ENCODE measurements around the gene CCDC149. TPM values are rescaled to one million over a fixed set of nuclear protein-coding genes. Genes with fewer than 3 reads are reported as not detected.

Gene CCDC149
- total RNA-seq, 1 experiment from 2014 or later = 5.3 TPM

GRCh38 chr4:24894243-24894642, 18.6 kb downstream of the CCDC149 start (continued):
- TF ChIP-seq ZBTB33 (IDR thresholded peaks at IDR 0.05; ENCODE audit: extremely low read depth, insufficient replicate concordance, low read length) = no peak
- TF ChIP-seq POLR2AphosphoS5 (IDR thresholded peaks at IDR 0.05; ENCODE audit: low read depth, low read length) = no peak
- no peak for TF ChIP-seq FOSL1 (IDR thresholded peaks at IDR 0.05; ENCODE audit: low read depth)
- TF ChIP-seq CBX3 (IDR thresholded peaks at IDR 0.05; ENCODE audit: low read depth) = no peak

- ATAC-seq (no peak), DNase-seq (ENCODE audit: low read depth, low spot score) (no peak)
- TF ChIP-seq YY1 (IDR thresholded peaks at IDR 0.05; ENCODE audit: extremely low read depth, insufficient replicate concordance, low read depth, low read length) (no peak), REST (IDR thresholded peaks at IDR 0.05; ENCODE audit: low read depth) (no peak), POLR2AphosphoS5 (IDR thresholded peaks at IDR 0.05; ENCODE audit: low read depth, low read length) (no peak), POLR2A (IDR thresholded peaks at IDR 0.05; ENCODE audit: borderline replicate concordance, extremely low read depth, insufficient read depth, insufficient read length) (no peak), CTCF (IDR thresholded peaks at IDR 0.05 in 2 of 3, conservative IDR thresholded peaks at IDR 0.05 in 1 of 3; ENCODE audit: borderline replicate concordance in 1 of 3, insufficient read depth in 1 of 3, low read depth in 2 of 3, low read length in 2 of 3) (no peak), SP1 (IDR thresholded peaks at IDR 0.05; ENCODE audit: low read depth) (no peak), EZH2phosphoT487 (IDR thresholded peaks at IDR 0.05; ENCODE audit: borderline replicate concordance) (no peak), ZBTB33 (IDR thresholded peaks at IDR 0.05; ENCODE audit: extremely low read depth, insufficient replicate concordance, low read length) (no peak), EZH2 (IDR thresholded peaks at IDR 0.05) (no peak), CEBPB (IDR thresholded peaks at IDR 0.05; ENCODE audit: low read depth) (no peak), ELF1 (IDR thresholded peaks at IDR 0.05; ENCODE audit: borderline replicate concordance, low read depth) (no peak), CBX3 (IDR thresholded peaks at IDR 0.05; ENCODE audit: low read depth) (no peak), ZFX (IDR thresholded peaks at IDR 0.05) (no peak), RAD21 (IDR thresholded peaks at IDR 0.05; ENCODE audit: low read depth) (no peak), SRF (IDR thresholded peaks at IDR 0.05; ENCODE audit: low read depth) (no peak)
These were observed 20.1 kb downstream of the CCDC149 start for GRCh38 chr4:24892778-24893177.

More at GRCh38 chr4:24892778-24893177, 20.1 kb downstream of the CCDC149 start:
- ChIA-PET RAD21 (ENCODE audit: low non-redundant PET in 1 of 2, low total read pairs in 2 of 2, uncharacterized antibody in 2 of 2, unreplicated experiment in 2 of 2) (no interaction called here), POLR2A (no interaction called here), CTCF (no interaction called here)
- no peak overlapping the region for H3K9ac ChIP-seq (ENCODE audit: low read length)
- no peak overlapping the region for H3K4me2 ChIP-seq (ENCODE audit: low read length)
- H3K4me1 ChIP-seq (ENCODE audit: control insufficient read depth in 1 of 2, insufficient read depth in 2 of 2, low read length in 2 of 2) = no peaks in the 10 kb centered on the region
- H4K20me1 ChIP-seq (ENCODE audit: insufficient read depth) = no peaks in the 10 kb centered on the region
- no peaks in the 10 kb centered on the region for H3K9me2 ChIP-seq (ENCODE audit: insufficient read depth)
- intact Hi-C loops (cut with micrococcal nuclease) = no loop called here
- H3K36me3 ChIP-seq (ENCODE audit: control insufficient read depth in 1 of 2, insufficient read depth in 2 of 2, low read length in 2 of 2) = no peaks in the 10 kb centered on the region
- BruUV-seq (replicated peaks) = no TSS peak
- no peak overlapping the region for H3K27ac ChIP-seq (ENCODE audit: low read depth, low read length)
- no peaks in the 10 kb centered on the region for H3K79me2 ChIP-seq (ENCODE audit: insufficient read depth, low read length)
- H2AFZ ChIP-seq (ENCODE audit: low read depth, low read length, poor library complexity, severe bottlenecking) = no peak overlapping the region
- H3K9me3 ChIP-seq (ENCODE audit: control insufficient read depth in 1 of 2, insufficient read depth in 1 of 2, low read depth in 1 of 2, low read length in 2 of 2) = no peaks in the 10 kb centered on the region
- H3K4me3 ChIP-seq (replicated peaks in 1 of 2; ENCODE audit: low read depth in 1 of 2, low read length in 2 of 2) = no peak overlapping the region
- H3K27me3 ChIP-seq (ENCODE audit: insufficient read depth, low read length) = no peaks in the 10 kb centered on the region
